Endometrial microvascular endothelial cells (primary cell): Measurements from ENCODE around the gene CHMP4B. TPM values are rescaled to one million over a fixed set of nuclear protein-coding genes. Genes with fewer than 3 reads are reported as not detected.

Experiments
- in situ Hi-C: cut with HindIII; loops from 2 replicates; pipeline ENCODE4 v1.10.0; 2017; ENCODE audit warnings: low sequenced_read_pairs, low pct_unique_long_range_greater_than_20kb; ENCODE audit errors: inconsistent ontology term
- total RNA-seq: library from RNA; depleted of rRNA; stranded (reverse); fragments of >200 nt; gene quantifications from one replicate; pipeline ENCODE4 v1.2.3, GENCODE V29; 2015; ENCODE audit errors: inconsistent ontology term

CHMP4B gene
- total RNA-seq, 1 donor from 2014 or later: 35.4 TPM

- in situ Hi-C loops: no loop called here
These were observed 63.9 kb downstream of the CHMP4B start for GRCh38 chr20:33875055-33875454.

- in situ Hi-C loops: no loop called here
These were observed 64.4 kb downstream of the CHMP4B start for GRCh38 chr20:33875534-33876026.

- in situ Hi-C loops: no loop called here
These were observed 67.4 kb downstream of the CHMP4B start for GRCh38 chr20:33878583-33878982.

DNA sequence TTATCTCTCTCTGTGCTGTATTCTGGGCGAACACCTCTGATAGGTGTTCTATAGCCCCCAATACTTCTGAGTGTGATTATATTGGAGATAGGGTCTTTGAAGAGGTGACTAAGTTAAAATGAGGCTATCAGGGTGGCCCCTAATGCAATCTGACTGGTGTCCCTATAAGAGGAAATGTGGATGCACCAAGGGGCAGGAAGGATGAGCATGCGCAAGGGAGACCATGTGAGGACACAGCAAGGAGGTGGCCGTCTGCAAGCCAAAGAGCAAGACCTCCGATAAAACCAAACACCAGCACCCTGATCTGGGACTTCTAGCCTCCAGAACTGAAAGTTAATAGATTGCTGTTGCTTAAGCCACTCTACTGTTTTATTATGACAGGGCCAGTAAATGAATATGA, 69.2 kb downstream of the CHMP4B start:
- in situ Hi-C loops: no loop called here

GRCh38 chr20:33881989-33882388, 70.8 kb downstream of the CHMP4B start:
- in situ Hi-C loops: no loop called here

DNA sequence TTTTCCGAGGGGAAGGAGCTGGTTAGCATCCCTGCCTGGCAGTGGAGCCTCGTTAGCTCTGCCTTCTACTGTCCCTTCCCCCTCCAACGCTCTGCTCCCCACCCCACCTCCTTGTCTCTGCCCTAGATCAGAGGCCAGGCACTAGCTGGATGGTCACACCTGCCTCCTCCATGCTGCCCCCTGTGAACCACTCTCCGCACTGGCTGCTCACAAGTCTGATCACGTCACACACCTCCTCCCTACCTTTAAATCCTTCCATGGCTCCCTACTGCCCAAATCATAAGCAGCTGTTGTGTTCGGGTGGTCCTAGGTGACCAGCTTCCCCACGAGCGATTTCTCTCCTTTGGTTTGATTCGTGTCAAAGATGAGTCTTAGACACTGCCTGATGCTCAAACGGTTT, 71.3 kb downstream of the CHMP4B start:
- in situ Hi-C loops: no loop called here

DNA sequence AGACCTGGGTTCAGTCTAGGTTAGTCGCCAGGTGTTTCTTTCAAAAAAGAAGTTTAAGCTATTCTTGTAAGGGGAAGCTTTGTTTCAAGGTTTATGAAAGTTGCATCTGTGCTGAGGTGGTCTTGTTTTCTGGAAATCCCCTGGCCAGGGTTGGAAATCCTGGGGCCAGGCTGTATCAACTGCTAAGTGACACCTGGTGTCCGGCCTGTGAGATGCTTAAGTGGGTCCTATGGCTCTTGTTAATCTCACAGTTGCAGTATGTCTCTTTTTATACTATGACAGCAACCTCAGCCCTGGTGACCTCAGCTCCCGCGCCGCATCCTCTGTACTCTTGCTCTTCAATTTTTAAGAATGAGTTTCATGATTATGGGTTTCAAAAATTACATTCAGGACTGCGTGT, 72.0 kb downstream of the CHMP4B start:
- in situ Hi-C loops: no loop called here

- in situ Hi-C loops: no loop called here
These were observed 73.5 kb downstream of the CHMP4B start for GRCh38 chr20:33884633-33885032.

GRCh38 chr20:33889312-33889711, 78.2 kb downstream of the CHMP4B start:
- in situ Hi-C loops: no loop called here

GRCh38 chr20:33890557-33890956, 79.4 kb downstream of the CHMP4B start:
- in situ Hi-C loops: no loop called here

GRCh38 chr20:33893314-33893713, 82.2 kb downstream of the CHMP4B start:
- in situ Hi-C loops: no loop called here

GRCh38 chr20:33894798-33895197, 83.7 kb downstream of the CHMP4B start:
- in situ Hi-C loops: no loop called here

DNA sequence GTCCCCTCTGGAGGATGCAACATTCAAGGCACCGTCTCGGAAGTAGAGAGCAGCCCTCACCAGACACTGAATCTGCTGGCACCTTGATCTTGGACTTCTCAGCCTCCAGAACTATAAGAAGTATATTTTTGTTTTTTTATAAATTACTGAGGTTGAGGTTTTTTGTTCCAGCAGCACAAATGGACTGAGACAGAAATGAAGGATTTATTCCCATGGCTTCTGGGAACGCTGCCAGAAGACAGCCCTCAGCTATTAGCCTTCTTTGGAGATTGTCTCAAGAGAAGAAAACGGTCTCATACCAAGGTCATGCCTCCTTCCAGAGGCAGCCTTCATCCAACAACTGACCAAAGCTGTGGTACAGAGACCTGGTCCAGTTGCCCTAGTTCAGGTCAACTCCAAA, 85.4 kb downstream of the CHMP4B start:
- in situ Hi-C loops: no loop called here

GRCh38 chr20:33897313-33897912, 86.3 kb downstream of the CHMP4B start:
- in situ Hi-C loops: no loop called here

DNA sequence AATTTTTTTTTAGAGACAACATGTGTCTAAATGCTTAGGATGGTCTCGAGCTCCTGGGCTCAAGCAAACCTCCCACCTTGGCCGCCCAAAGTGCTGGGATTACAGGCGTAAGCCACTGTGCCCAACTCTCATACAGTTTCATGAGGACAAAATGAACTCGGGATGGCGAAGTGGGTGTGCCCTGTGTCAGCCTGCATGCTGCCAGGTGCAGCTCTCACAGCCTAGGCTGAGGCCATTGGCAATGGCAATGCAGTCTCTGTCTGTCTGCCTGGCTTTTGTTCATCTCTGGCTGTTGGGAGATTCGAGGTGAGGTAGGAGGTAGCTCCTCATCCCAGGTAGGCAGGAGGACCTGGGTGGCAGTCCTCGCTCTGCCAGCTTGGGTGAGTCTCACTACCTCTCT, 88.0 kb downstream of the CHMP4B start:
- in situ Hi-C loops: no loop called here

DNA sequence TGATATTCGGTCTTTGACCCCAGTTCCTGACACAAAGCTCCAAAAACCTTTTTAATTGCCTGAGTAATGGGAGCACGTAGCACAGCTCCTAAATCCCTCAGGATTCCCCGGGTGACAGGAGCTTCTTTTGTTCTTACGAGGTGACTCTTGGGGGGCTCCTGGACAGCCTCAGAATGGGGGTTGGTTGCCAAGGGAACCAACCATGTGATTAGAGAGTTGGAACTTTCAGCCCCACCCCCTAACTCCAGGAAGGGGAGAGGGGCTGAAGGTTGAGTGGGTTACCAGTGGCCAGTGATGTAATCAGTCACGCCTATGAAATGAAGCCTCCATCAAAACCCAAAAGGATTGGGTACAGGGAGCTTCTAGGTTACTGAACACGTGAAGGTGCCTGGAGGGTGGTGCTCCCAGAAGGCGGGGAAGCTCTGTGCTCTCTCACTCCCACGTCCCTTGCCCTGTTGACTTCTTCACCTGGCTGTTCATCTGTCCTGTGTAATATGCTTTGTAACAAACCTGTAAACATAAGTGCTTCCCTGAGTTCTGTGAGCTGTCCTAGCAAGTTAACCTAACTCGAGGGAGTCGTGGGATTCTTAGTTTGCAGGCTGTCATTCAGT, 89.5 kb downstream of the CHMP4B start:
- in situ Hi-C loops: no loop called here

DNA sequence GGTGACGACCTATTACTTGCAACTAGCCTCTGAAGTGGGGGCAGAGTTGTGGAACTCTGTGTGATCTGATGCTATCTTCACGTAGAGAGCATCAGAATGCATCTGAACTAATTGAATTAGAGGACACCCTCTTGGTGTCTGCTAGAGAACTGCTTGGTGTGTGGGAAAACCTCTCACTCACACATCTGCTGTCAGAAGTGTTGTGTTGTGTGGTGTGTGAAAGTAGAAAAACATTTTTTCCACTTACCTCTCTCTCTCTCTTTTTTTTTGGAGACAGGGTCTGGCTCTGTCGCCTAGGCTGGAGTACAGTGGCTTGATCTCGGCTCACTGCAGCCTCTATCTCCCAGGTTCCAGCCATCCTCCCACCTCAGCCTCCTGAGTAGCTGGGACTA, 90.0 kb downstream of the CHMP4B start:
- in situ Hi-C loops: no loop called here

DNA sequence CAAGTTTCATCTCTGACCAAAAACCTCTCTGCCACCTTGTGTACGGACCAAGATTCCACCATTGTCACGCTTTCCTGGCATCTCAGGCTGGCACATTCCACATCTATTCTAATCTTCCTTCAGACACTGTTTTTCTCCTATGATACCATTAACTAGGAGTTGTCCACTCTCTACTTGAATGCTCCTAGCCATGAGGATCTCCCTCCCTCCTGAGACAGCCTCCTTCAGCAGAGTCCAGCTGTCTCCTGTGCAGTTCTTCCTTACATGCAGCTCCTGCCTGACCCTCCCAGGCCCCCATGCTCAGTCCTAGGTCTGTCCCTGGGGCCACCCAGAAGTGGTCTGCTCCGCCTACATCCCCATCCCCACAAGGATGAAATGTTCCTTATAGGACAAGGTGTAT, 90.9 kb downstream of the CHMP4B start:
- in situ Hi-C loops: no loop called here
